ENCODE data around the gene KAZN. TPM values are rescaled to one million over a fixed set of nuclear protein-coding genes. Genes with fewer than 3 reads are reported as not detected.

KAZN gene
- total and polyA plus RNA-seq, 2 of the 8 experiments (the other 6 are each of a cell fraction or from before 2014, with no cell fraction given) = 3.7 to 11.8 TPM

GRCh38 chr1:14855268-14855667 is 256.8 kb downstream of the KAZN start (continued):
- TF ChIP-seq CHD7 (IDR thresholded peaks at IDR 0.05; ENCODE audit: insufficient replicate concordance, low read length) (no peak), BCL11A (IDR thresholded peaks at IDR 0.05; ENCODE audit: low read depth in 2 of 2, low read length in 2 of 2) (no peak), EGR1 (IDR thresholded peaks at IDR 0.05; ENCODE audit: borderline replicate concordance, low read depth, low read length) (no peak), NRF1 (IDR thresholded peaks at IDR 0.05; ENCODE audit: low read depth, low read length) (no peak), SP1 (IDR thresholded peaks at IDR 0.05; ENCODE audit: low read depth, low read length) (no peak), POU5F1 (IDR thresholded peaks at IDR 0.05; ENCODE audit: low read depth, low read length) (no peak), ZNF274 (IDR thresholded peaks at IDR 0.05; ENCODE audit: borderline replicate concordance, extremely low read depth, low read length) (no peak), CEBPB (IDR thresholded peaks at IDR 0.05; ENCODE audit: low read depth, low read length) (no peak), TEAD4 (IDR thresholded peaks at IDR 0.05; ENCODE audit: low read depth, low read length) (no peak)
